Ishikawa (cell line): ENCODE data around the gene ZC2HC1B.

Experiments
- CEBPB ChIP-seq: IDR thresholded peaks from 2 replicates; pipeline ENCODE4 v1.6.1; 2012
- CREB1 ChIP-seq: IDR thresholded peaks from 2 replicates; pipeline ENCODE4 v1.6.1; 2012; ENCODE audit warnings: low read depth
- EGR1 ChIP-seq: IDR thresholded peaks from 2 replicates; pipeline ENCODE4 v1.6.1; 2012
- EP300 ChIP-seq: IDR thresholded peaks from 2 replicates; pipeline ENCODE4 v1.6.1; 2012; ENCODE audit warnings: borderline replicate concordance
- FOXM1 ChIP-seq: IDR thresholded peaks from 2 replicates; pipeline ENCODE4 v1.6.1; 2012; ENCODE audit warnings: low read depth, borderline replicate concordance
- MAX ChIP-seq: IDR thresholded peaks from 2 replicates; pipeline ENCODE4 v1.6.1; 2012
- NFIC ChIP-seq: IDR thresholded peaks from 2 replicates; pipeline ENCODE4 v1.6.1; 2012
- RAD21 ChIP-seq: IDR thresholded peaks from 2 replicates; pipeline ENCODE4 v1.6.1; 2012; ENCODE audit warnings: low read depth
- REST ChIP-seq: IDR thresholded peaks from 2 replicates; pipeline ENCODE4 v1.6.1; 2012; ENCODE audit warnings: low read depth, mild to moderate bottlenecking
- TAF1 ChIP-seq: IDR thresholded peaks from 2 replicates; pipeline ENCODE4 v1.6.1; 2012; ENCODE audit warnings: low read depth, mild to moderate bottlenecking
- TCF12 ChIP-seq: IDR thresholded peaks from 2 replicates; pipeline ENCODE4 v1.6.1; 2012; ENCODE audit warnings: low read depth
- TEAD4 ChIP-seq: IDR thresholded peaks from 2 replicates; pipeline ENCODE4 v1.6.1; 2012
- USF1 ChIP-seq: IDR thresholded peaks from 2 replicates; pipeline ENCODE4 v1.6.1; 2012
- YY1 ChIP-seq: IDR thresholded peaks from 2 replicates; pipeline ENCODE4 v1.6.1; 2012; ENCODE audit warnings: low read depth
- ZBTB7A ChIP-seq: IDR thresholded peaks from 2 replicates; pipeline ENCODE4 v1.6.1; 2012; ENCODE audit warnings: low read depth

The ZC2HC1B gene

GRCh38 chr6:143911028-143911427 is 46.8 kb downstream of the ZC2HC1B start:
- TF ChIP-seq EP300: no peak
- no peak for TF ChIP-seq MAX
- TF ChIP-seq TAF1: no peak
- no peak for TF ChIP-seq YY1
- no peak for TF ChIP-seq EGR1
- no peak for TF ChIP-seq TEAD4

- TF ChIP-seq CREB1: no peak
- TF ChIP-seq USF1: no peak
- no peak for TF ChIP-seq TCF12
- no peak for TF ChIP-seq ZBTB7A
- TF ChIP-seq TEAD4: no peak
- no peak for TF ChIP-seq MAX
- no peak for TF ChIP-seq EGR1
- TF ChIP-seq NFIC: no peak
Observed at GRCh38 chr6:143912671-143913070, 48.4 kb downstream of the ZC2HC1B start.

GRCh38 chr6:143928853-143929252 is 64.6 kb downstream of the ZC2HC1B start:
- TF ChIP-seq TEAD4: no peak
- no peak for TF ChIP-seq USF1
- TF ChIP-seq ZBTB7A: no peak
- no peak for TF ChIP-seq CREB1
- TF ChIP-seq FOXM1: no peak
- no peak for TF ChIP-seq REST
- no peak for TF ChIP-seq MAX
- TF ChIP-seq YY1: no peak
- no peak for TF ChIP-seq TAF1

GRCh38 chr6:143929975-143930374 is 65.7 kb downstream of the ZC2HC1B start:
- TF ChIP-seq TCF12 (no peak), REST (no peak), YY1 (no peak), FOXM1 (no peak), MAX (no peak), EP300 (no peak), CEBPB (no peak), EGR1 (no peak), NFIC (no peak), ZBTB7A (no peak), TEAD4 (no peak), CREB1 (no peak), RAD21 (no peak), USF1 (no peak), TAF1 (no peak)

GRCh38 chr6:143934331-143934730 is 70.1 kb downstream of the ZC2HC1B start:
- no peak for TF ChIP-seq MAX
- TF ChIP-seq RAD21: no peak
- no peak for TF ChIP-seq FOXM1

GRCh38 chr6:143934867-143935266 is 70.6 kb downstream of the ZC2HC1B start:
- TF ChIP-seq CREB1 (no peak), USF1 (no peak), TAF1 (no peak), NFIC (no peak), EP300 (no peak), MAX (no peak), CEBPB (no peak), ZBTB7A (no peak), EGR1 (no peak)
